Upper lobe of right lung (tissue), 1 donor: ENCODE measurements around the gene SPHKAP. TPM values are rescaled to one million over a fixed set of nuclear protein-coding genes. Genes with fewer than 3 reads are reported as not detected.

ENCODE experiments used
- ATAC-seq: fragments of 200-7000 bp; cut with Tn5 transposase; one replicate; pipeline ENCODE4 v1.9.1; 2020; ENCODE audit warnings: mild to moderate bottlenecking, moderate library complexity
- DNase-seq: peaks from one replicate; pipeline ENCODE4 v3.0.0-alpha.2; 2020
- H3K27ac ChIP-seq: fragments of 200-600 bp; one replicate; pipeline ENCODE4 v1.8.0; 2022
- H3K27me3 ChIP-seq: fragments of 200-600 bp; one replicate; pipeline ENCODE4 v1.8.0; 2022; ENCODE audit warnings: mild to moderate bottlenecking
- H3K36me3 ChIP-seq: fragments of 200-600 bp; one replicate; pipeline ENCODE4 v1.8.0; 2022
- H3K4me1 ChIP-seq: fragments of 200-600 bp; one replicate; pipeline ENCODE4 v1.8.0; 2022
- H3K4me3 ChIP-seq: fragments of 200-600 bp; one replicate; pipeline ENCODE4 v1.8.0; 2022; ENCODE audit warnings: mild to moderate bottlenecking
- H3K9me3 ChIP-seq: fragments of 200-600 bp; one replicate; pipeline ENCODE4 v1.8.0; 2022
- intact Hi-C: fragments of 100-400 bp; cut with DNase I; formaldehyde crosslinking; loops from one replicate; pipeline ENCODE4 v1.11.0; 2022
- total RNA-seq: library from RNA; stranded (reverse); fragmentation: NEBNext Ultra II Directional; extraction: Animal tissue kit (Norgen Biotek cat#: 25700); gene quantifications from one replicate; pipeline ENCODE4 v1.2.1, GENCODE V29; 2021
- TF ChIP-seq, protein P1 (sequence below): fragments of 200-600 bp; IDR thresholded peaks from one replicate; pipeline ENCODE4 v1.8.0; 2022; ENCODE audit warnings: antibody characterized with exemption
- donor health status: DM: no; HTN: yes; CAD: no; lungs with severe emphysema.

SPHKAP gene
- total RNA-seq, 1 donor from 2014 or later, result 0.35 TPM

DNA sequence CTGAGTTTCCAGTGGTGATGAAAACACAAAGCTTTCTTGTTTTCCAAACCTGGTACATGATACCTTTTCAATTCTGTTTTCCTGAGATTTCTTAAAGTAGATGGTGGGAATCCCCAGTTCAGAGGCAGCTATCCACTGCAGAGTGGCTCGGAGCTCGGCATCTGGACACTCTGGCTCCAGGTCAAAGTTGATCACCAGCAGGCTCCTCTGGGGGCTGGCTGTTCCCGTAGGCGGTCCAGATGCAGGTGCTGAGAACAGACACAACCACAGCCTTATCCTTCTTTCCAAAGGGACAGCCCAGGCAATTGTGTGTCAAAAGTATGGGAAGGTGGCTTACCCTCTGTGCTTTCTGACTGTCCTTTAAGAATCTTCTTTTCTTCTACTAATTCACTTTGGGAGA lies 190.6 kb downstream of the SPHKAP start:
- intact Hi-C loops, result no loop called here
- Histone ChIP-seq H3K27me3 (no peaks in the 10 kb centered on the region), H3K36me3 (no peaks in the 10 kb centered on the region), H3K4me1 (no peaks in the 10 kb centered on the region), H3K4me3 (no peak overlapping the region), H3K27ac (no peak overlapping the region), H3K9me3 (no peaks in the 10 kb centered on the region)
- TF ChIP-seq, protein P1, sequence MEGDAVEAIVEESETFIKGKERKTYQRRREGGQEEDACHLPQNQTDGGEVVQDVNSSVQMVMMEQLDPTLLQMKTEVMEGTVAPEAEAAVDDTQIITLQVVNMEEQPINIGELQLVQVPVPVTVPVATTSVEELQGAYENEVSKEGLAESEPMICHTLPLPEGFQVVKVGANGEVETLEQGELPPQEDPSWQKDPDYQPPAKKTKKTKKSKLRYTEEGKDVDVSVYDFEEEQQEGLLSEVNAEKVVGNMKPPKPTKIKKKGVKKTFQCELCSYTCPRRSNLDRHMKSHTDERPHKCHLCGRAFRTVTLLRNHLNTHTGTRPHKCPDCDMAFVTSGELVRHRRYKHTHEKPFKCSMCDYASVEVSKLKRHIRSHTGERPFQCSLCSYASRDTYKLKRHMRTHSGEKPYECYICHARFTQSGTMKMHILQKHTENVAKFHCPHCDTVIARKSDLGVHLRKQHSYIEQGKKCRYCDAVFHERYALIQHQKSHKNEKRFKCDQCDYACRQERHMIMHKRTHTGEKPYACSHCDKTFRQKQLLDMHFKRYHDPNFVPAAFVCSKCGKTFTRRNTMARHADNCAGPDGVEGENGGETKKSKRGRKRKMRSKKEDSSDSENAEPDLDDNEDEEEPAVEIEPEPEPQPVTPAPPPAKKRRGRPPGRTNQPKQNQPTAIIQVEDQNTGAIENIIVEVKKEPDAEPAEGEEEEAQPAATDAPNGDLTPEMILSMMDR, result no peak
- no peak for DNase-seq
- ATAC-seq, result no peak

DNA sequence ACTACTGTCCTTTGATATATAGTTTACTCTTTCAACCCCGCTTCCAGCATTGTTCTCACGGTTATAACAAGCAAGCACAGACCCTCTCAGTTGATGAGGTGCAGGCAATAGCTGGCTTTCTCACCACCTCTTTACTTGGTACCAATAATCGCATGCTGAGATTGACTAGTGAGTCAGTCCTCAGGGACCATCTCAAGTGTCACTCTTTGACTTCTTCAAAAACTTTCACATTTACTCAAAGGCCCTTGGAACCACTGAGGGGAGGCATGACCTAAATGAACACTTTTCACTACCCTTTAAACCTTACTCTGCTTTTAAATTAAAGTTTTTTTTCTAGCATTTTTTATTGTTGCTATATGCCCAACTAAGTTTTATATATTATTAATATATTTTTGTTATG lies 208.2 kb downstream of the SPHKAP start:
- H3K4me3 ChIP-seq, result no peak overlapping the region
- ATAC-seq (no peak), DNase-seq (no peak)
- H3K4me1 ChIP-seq, result no peaks in the 10 kb centered on the region
- no peaks in the 10 kb centered on the region for H3K9me3 ChIP-seq
- intact Hi-C loops, result no loop called here
- TF ChIP-seq, protein P1, result no peak
- no peak overlapping the region for H3K27ac ChIP-seq
- no peaks in the 10 kb centered on the region for H3K27me3 ChIP-seq
- no peaks in the 10 kb centered on the region for H3K36me3 ChIP-seq

DNA sequence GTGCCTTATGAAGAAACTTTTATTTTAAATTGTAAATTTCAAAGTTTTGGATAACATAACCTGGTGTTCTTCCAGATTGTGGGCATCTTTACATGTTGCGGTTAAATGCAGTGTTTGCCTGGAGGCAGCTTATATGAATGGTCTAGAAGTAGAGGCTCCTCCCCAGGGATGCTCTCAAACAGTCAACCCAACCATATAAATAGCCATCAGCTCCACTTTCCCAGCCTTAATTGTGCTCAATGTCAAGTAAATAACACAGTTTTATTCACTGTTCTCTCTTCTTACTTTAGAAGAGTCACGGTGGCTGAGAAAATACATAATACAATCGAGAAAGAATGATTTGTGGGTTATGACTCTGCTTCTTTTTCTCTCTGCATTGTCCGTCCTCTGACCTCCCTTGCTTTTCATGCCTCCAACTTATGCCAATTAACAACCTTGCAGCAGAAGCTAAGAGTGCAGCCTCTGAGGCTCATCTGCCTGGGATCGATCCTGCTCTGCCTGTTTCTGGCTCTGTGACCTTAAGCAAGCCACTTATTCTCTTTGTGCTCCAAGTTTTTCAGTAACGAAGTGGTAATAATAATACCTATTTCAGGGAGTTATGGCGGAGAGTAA lies 209.8 kb downstream of the SPHKAP start:
- no peak overlapping the region for H3K4me3 ChIP-seq
- intact Hi-C loops, result no loop called here
- H3K27me3 ChIP-seq, result no peaks in the 10 kb centered on the region
- TF ChIP-seq, protein P1, result no peak
- H3K9me3 ChIP-seq, result no peaks in the 10 kb centered on the region
- H3K36me3 ChIP-seq, result no peaks in the 10 kb centered on the region
- no peak overlapping the region for H3K27ac ChIP-seq
- ATAC-seq (no peak), DNase-seq (no peak)
- H3K4me1 ChIP-seq, result no peaks in the 10 kb centered on the region

DNA sequence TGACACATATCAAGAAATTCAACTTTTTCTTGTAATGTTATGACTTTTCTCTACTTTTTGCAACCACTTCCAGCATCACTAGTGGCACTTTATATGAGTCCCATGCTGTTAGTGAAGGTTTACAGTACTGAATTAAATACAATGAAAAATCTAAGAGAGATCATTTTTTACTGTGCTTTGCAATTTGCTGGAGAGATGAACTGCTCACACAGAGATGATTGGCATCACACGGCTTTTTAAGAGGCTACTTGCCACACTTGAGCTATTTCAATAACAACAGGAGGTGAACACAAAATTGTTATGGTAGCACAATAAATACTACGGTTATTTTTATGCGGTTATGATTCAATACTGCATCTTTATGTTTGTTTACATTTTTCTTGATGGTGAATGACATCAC lies 221.2 kb downstream of the SPHKAP start:
- H3K4me1 ChIP-seq, result no peaks in the 10 kb centered on the region
- no peak overlapping the region for H3K4me3 ChIP-seq
- H3K9me3 ChIP-seq, result no peaks in the 10 kb centered on the region
- no peaks in the 10 kb centered on the region for H3K27me3 ChIP-seq
- intact Hi-C loops, result no loop called here
- no peaks in the 10 kb centered on the region for H3K36me3 ChIP-seq
- no peak for DNase-seq
- no peak for ATAC-seq
- H3K27ac ChIP-seq, result no peak overlapping the region
- TF ChIP-seq, protein P1, result no peak

DNA sequence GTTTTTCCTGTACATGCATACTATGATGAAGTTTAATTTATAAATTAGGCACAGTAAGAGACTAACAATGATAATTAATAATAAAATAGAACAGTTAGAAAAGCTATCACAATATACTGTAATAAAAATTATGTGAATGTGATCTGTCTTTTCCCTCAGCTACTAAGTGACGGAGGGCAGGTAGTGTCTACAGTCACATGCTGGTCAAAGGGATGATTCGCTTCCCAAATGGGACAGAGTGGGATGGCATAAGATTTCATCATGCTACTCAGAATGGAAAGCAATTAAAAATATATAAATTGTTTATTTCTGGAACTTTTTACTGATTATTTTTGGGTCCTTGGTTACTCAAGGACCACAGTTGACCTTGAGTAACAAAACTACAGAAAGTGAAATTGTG lies 238.5 kb downstream of the SPHKAP start:
- intact Hi-C loops, result no loop called here
- TF ChIP-seq, protein P1, result no peak
- H3K36me3 ChIP-seq, result no peaks in the 10 kb centered on the region
- DNase-seq (no peak), ATAC-seq (no peak)
- H3K27me3 ChIP-seq, result no peaks in the 10 kb centered on the region
- no peak overlapping the region for H3K27ac ChIP-seq
- H3K4me3 ChIP-seq, result no peak overlapping the region
- no peaks in the 10 kb centered on the region for H3K9me3 ChIP-seq
- H3K4me1 ChIP-seq, result no peaks in the 10 kb centered on the region

DNA sequence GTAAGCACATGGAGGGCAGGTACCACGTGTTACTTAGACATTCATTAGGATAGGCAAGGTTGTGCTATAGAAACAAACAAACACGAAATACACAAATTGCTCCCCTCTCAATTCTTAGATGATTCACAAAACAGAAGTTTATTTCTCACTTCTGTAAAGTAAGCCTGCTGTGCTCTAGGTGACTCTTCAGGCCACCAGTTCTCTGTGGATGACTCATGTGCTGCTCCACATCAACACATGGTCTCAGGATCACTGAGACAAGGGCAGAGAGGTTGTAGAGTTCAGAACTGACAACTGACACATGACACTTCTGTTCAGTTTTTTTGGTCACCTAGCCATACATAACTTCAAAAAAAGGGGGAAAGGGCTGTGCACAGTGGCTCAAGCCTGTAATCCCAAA lies 239.5 kb downstream of the SPHKAP start:
- intact Hi-C loops, result no loop called here
- no peak overlapping the region for H3K27ac ChIP-seq
- no peaks in the 10 kb centered on the region for H3K27me3 ChIP-seq
- H3K36me3 ChIP-seq, result no peaks in the 10 kb centered on the region
- no peak for ATAC-seq
- no peak for DNase-seq
- H3K4me3 ChIP-seq, result no peak overlapping the region
- TF ChIP-seq, protein P1, result no peak
- no peaks in the 10 kb centered on the region for H3K4me1 ChIP-seq
- H3K9me3 ChIP-seq, result no peaks in the 10 kb centered on the region
